NOMO-1 (cell line): ENCODE results near the gene PXYLP1.

Source experiments
- DNase-seq, 2 experiments: peaks; one replicate each; lab custom pipeline; 2025; ENCODE audit not compliant: unreplicated experiment in 2 of 2; lab: John Stamatoyannopoulos, UW

Gene PXYLP1

GRCh38 chr3:141320399-141321108 lies 88.9 kb downstream of the PXYLP1 start:
- no peak for DNase-seq

GRCh38 chr3:141321109-141321497 lies 89.5 kb downstream of the PXYLP1 start:
- DNase-seq: no peak

GRCh38 chr3:141323936-141324704 lies 92.5 kb downstream of the PXYLP1 start:
- no peak for DNase-seq

GRCh38 chr3:141326123-141326522 lies 94.5 kb downstream of the PXYLP1 start:
- no peak for DNase-seq

GRCh38 chr3:141326626-141327025 lies 95.0 kb downstream of the PXYLP1 start:
- DNase-seq: no peak

- no peak for DNase-seq
Measured at GRCh38 chr3:141328286-141329166, 96.9 kb downstream of the PXYLP1 start.

- DNase-seq: no peak
Measured at GRCh38 chr3:141330235-141330634, 98.6 kb downstream of the PXYLP1 start.

- DNase-seq: peak in 1 of 2 experiments; percentile 3
Measured at GRCh38 chr3:141330718-141331376, 99.2 kb downstream of the PXYLP1 start.

GRCh38 chr3:141331377-141332318 lies 100.0 kb downstream of the PXYLP1 start:
- DNase-seq: no peak

GRCh38 chr3:141332416-141332815 lies 100.8 kb downstream of the PXYLP1 start:
- no peak for DNase-seq

GRCh38 chr3:141333836-141334626 lies 102.4 kb downstream of the PXYLP1 start:
- DNase-seq: no peak

- DNase-seq: no peak
Measured at GRCh38 chr3:141334627-141335250, 103.1 kb downstream of the PXYLP1 start.

- no peak for DNase-seq
Measured at GRCh38 chr3:141335531-141336061, 104.0 kb downstream of the PXYLP1 start.

- DNase-seq: peak; percentile 59 to 87
Measured at GRCh38 chr3:141336672-141337522, 105.3 kb downstream of the PXYLP1 start.

GRCh38 chr3:141337523-141337854 lies 105.9 kb downstream of the PXYLP1 start:
- no peak for DNase-seq

- no peak for DNase-seq
Measured at GRCh38 chr3:141337991-141338390, 106.4 kb downstream of the PXYLP1 start.

- DNase-seq: no peak
Measured at GRCh38 chr3:141338881-141339280, 107.3 kb downstream of the PXYLP1 start.
